SK-N-SH treated with all-trans-retinoic acid at 6 μM for 48 hours (cell line): Measurements from ENCODE around the gene ZDHHC8.

ENCODE experiments used
- ATAC-seq: fragments of 200-7000 bp; cut with Tn5 transposase; 3 replicates; pipeline ENCODE4 v1.9.1; 2020; ENCODE audit warnings: mild to moderate bottlenecking, moderate library complexity
- ARNTL ChIP-seq: fragments of 450-650 bp; formaldehyde crosslinking; IDR thresholded peaks from 2 replicates; pipeline ENCODE4 v1.5.0; 2020; ENCODE audit warnings: low read depth, mild to moderate bottlenecking, moderate library complexity, borderline replicate concordance
- BACH2 ChIP-seq: fragments of 250-450 bp; sonication (Bioruptor Pico); IDR thresholded peaks from 2 replicates; pipeline ENCODE4 v1.9.0; 2021; ENCODE audit warnings: mild to moderate bottlenecking, borderline replicate concordance
- CSDC2 ChIP-seq: fragments of 250-450 bp; sonication (Bioruptor Pico); IDR thresholded peaks from 2 replicates; pipeline ENCODE4 v1.5.0; 2020; ENCODE audit warnings: mild to moderate bottlenecking, moderate library complexity
- ESRRG ChIP-seq: fragments of 250-450 bp; sonication (Bioruptor Pico); IDR thresholded peaks from 2 replicates; pipeline ENCODE4 v1.6.1; 2021; ENCODE audit warnings: mild to moderate bottlenecking
- GLIS3 ChIP-seq: fragments of 250-450 bp; sonication (Bioruptor Pico); IDR thresholded peaks from 2 replicates; pipeline ENCODE4 v1.5.0; 2020; ENCODE audit warnings: mild to moderate bottlenecking, moderate library complexity
- ISL1 ChIP-seq: fragments of 250-450 bp; sonication (Bioruptor Pico); IDR thresholded peaks from 2 replicates; pipeline ENCODE4 v2.1.2; 2022; ENCODE audit warnings: mild to moderate bottlenecking, moderate library complexity
- OSR1 ChIP-seq: fragments of 250-450 bp; sonication (Bioruptor Pico); IDR thresholded peaks from 2 replicates; pipeline ENCODE4 v1.8.0; 2022; ENCODE audit warnings: moderate library complexity, mild to moderate bottlenecking, inconsistent platforms
- RARB ChIP-seq: fragments of 250-450 bp; sonication (Bioruptor Pico); IDR thresholded peaks from 2 replicates; pipeline ENCODE4 v1.8.0; 2021; ENCODE audit warnings: mild to moderate bottlenecking, moderate library complexity
- SNAI2 ChIP-seq: fragments of 250-450 bp; sonication (Bioruptor Pico); IDR thresholded peaks from 2 replicates; pipeline ENCODE4 v1.5.0; 2020; ENCODE audit warnings: mild to moderate bottlenecking, moderate library complexity
- TCF4 ChIP-seq: fragments of 250-450 bp; sonication (Bioruptor Pico); IDR thresholded peaks from 2 replicates; pipeline ENCODE4 v1.8.0; 2021; ENCODE audit warnings: mild to moderate bottlenecking, moderate library complexity, borderline replicate concordance
- TOX ChIP-seq: fragments of 250-450 bp; sonication (Bioruptor Pico); IDR thresholded peaks from 2 replicates; pipeline ENCODE4 v1.8.0; 2021; ENCODE audit warnings: mild to moderate bottlenecking, moderate library complexity, borderline replicate concordance
- ZC3H10 ChIP-seq: fragments of 250-450 bp; sonication (Bioruptor Pico); IDR thresholded peaks from 2 replicates; pipeline ENCODE4 v1.5.1; 2021; ENCODE audit warnings: mild to moderate bottlenecking, moderate library complexity
- ZFP3 ChIP-seq: fragments of 250-450 bp; sonication (Bioruptor Pico); IDR thresholded peaks from 2 replicates; pipeline ENCODE4 v1.5.0; 2020; ENCODE audit warnings: mild to moderate bottlenecking, moderate library complexity
- ZFP30 ChIP-seq: fragments of 450-650 bp; formaldehyde crosslinking; IDR thresholded peaks from 2 replicates; pipeline ENCODE4 v1.5.0; 2022; ENCODE audit warnings: mild to moderate bottlenecking, moderate library complexity
- ZNF565 ChIP-seq: fragments of 450-650 bp; formaldehyde crosslinking; conservative IDR thresholded peaks from 2 replicates; pipeline ENCODE4 v1.5.0; 2020; ENCODE audit warnings: low read depth, mild to moderate bottlenecking, moderate library complexity
- ZNF70 ChIP-seq: fragments of 450-650 bp; formaldehyde crosslinking; IDR thresholded peaks from 2 replicates; pipeline ENCODE4 v1.5.0; 2020; ENCODE audit warnings: mild to moderate bottlenecking, moderate library complexity
- ZNF8 ChIP-seq: fragments of 450-650 bp; formaldehyde crosslinking; IDR thresholded peaks from 2 replicates; pipeline ENCODE4 v1.5.0; 2020; ENCODE audit warnings: mild to moderate bottlenecking, moderate library complexity
- TF ChIP-seq, protein P1 (sequence below): fragments of 250-450 bp; sonication (Bioruptor Pico); IDR thresholded peaks from 2 replicates; pipeline ENCODE4 v1.8.0; 2020; ENCODE audit warnings: mild to moderate bottlenecking, moderate library complexity, borderline replicate concordance
- TF ChIP-seq, protein P2 (sequence below): fragments of 250-450 bp; sonication (Bioruptor Pico); IDR thresholded peaks from 2 replicates; pipeline ENCODE4 v1.5.0; 2020; ENCODE audit warnings: mild to moderate bottlenecking, moderate library complexity
- TF ChIP-seq, protein P3 (sequence below): fragments of 250-450 bp; sonication (Bioruptor Pico); IDR thresholded peaks from 2 replicates; pipeline ENCODE4 v1.8.0; 2021; ENCODE audit warnings: low read depth, mild to moderate bottlenecking, moderate library complexity, borderline replicate concordance
- TF ChIP-seq, protein P4 (sequence below): fragments of 250-450 bp; sonication (Bioruptor Pico); IDR thresholded peaks from 2 replicates; pipeline ENCODE4 v1.5.1; 2021; ENCODE audit warnings: mild to moderate bottlenecking, moderate library complexity

Gene ZDHHC8

DNA sequence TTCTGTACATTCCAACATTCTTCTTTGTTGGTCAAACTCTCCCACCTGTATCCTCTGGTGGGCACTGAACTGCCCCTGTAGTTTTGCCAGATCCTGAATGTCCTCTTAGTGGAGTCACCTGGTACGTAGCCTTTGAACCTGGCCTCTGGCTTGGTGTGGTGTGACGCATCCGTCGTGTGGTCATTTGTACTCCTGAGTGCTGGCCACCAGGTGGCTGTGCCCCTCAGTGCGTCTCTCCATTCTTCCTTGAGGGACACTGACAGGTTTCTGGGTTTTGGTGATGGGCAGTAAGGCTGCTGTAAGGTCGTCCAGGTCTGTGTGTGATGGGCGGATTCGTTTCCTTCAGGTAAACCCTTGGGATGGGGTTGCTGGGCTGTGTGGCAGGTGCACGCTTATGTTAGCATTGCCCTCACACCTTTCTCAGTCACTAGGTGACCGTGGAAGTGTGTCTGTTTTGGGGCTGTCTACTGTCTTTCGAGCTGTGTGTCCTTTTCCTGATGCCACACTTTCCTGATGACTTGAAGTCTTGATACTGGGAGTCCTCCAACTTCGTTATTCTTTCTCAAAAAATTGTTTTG is 29.3 kb upstream of the ZDHHC8 start:
- TF ChIP-seq BACH2 (CRISPR knock-in tag) (no peak), TOX (CRISPR knock-in tag) (no peak), SNAI2 (CRISPR knock-in tag) (no peak), ZNF565 (CRISPR knock-in tag) (no peak), ZFP3 (CRISPR knock-in tag) (no peak), ZFP30 (CRISPR knock-in tag) (no peak), CSDC2 (no peak), RARB (CRISPR knock-in tag) (no peak), ESRRG (CRISPR knock-in tag) (no peak), TCF4 (CRISPR knock-in tag) (no peak), ZC3H10 (CRISPR knock-in tag) (no peak), ZNF70 (CRISPR knock-in tag) (no peak), ARNTL (CRISPR knock-in tag) (no peak)
- TF ChIP-seq, protein P1, sequence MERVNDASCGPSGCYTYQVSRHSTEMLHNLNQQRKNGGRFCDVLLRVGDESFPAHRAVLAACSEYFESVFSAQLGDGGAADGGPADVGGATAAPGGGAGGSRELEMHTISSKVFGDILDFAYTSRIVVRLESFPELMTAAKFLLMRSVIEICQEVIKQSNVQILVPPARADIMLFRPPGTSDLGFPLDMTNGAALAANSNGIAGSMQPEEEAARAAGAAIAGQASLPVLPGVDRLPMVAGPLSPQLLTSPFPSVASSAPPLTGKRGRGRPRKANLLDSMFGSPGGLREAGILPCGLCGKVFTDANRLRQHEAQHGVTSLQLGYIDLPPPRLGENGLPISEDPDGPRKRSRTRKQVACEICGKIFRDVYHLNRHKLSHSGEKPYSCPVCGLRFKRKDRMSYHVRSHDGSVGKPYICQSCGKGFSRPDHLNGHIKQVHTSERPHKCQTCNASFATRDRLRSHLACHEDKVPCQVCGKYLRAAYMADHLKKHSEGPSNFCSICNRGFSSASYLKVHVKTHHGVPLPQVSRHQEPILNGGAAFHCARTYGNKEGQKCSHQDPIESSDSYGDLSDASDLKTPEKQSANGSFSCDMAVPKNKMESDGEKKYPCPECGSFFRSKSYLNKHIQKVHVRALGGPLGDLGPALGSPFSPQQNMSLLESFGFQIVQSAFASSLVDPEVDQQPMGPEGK (CRISPR knock-in tag), result no peak
- TF ChIP-seq, protein P2, sequence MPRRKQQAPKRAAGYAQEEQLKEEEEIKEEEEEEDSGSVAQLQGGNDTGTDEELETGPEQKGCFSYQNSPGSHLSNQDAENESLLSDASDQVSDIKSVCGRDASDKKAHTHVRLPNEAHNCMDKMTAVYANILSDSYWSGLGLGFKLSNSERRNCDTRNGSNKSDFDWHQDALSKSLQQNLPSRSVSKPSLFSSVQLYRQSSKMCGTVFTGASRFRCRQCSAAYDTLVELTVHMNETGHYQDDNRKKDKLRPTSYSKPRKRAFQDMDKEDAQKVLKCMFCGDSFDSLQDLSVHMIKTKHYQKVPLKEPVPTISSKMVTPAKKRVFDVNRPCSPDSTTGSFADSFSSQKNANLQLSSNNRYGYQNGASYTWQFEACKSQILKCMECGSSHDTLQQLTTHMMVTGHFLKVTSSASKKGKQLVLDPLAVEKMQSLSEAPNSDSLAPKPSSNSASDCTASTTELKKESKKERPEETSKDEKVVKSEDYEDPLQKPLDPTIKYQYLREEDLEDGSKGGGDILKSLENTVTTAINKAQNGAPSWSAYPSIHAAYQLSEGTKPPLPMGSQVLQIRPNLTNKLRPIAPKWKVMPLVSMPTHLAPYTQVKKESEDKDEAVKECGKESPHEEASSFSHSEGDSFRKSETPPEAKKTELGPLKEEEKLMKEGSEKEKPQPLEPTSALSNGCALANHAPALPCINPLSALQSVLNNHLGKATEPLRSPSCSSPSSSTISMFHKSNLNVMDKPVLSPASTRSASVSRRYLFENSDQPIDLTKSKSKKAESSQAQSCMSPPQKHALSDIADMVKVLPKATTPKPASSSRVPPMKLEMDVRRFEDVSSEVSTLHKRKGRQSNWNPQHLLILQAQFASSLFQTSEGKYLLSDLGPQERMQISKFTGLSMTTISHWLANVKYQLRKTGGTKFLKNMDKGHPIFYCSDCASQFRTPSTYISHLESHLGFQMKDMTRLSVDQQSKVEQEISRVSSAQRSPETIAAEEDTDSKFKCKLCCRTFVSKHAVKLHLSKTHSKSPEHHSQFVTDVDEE, result no peak
- TF ChIP-seq, protein P3, sequence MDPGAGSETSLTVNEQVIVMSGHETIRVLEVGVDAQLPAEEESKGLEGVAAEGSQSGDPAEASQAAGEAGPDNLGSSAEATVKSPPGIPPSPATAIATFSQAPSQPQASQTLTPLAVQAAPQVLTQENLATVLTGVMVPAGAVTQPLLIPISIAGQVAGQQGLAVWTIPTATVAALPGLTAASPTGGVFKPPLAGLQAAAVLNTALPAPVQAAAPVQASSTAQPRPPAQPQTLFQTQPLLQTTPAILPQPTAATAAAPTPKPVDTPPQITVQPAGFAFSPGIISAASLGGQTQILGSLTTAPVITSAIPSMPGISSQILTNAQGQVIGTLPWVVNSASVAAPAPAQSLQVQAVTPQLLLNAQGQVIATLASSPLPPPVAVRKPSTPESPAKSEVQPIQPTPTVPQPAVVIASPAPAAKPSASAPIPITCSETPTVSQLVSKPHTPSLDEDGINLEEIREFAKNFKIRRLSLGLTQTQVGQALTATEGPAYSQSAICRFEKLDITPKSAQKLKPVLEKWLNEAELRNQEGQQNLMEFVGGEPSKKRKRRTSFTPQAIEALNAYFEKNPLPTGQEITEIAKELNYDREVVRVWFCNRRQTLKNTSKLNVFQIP, result no peak
- ATAC-seq, result no peak

DNA sequence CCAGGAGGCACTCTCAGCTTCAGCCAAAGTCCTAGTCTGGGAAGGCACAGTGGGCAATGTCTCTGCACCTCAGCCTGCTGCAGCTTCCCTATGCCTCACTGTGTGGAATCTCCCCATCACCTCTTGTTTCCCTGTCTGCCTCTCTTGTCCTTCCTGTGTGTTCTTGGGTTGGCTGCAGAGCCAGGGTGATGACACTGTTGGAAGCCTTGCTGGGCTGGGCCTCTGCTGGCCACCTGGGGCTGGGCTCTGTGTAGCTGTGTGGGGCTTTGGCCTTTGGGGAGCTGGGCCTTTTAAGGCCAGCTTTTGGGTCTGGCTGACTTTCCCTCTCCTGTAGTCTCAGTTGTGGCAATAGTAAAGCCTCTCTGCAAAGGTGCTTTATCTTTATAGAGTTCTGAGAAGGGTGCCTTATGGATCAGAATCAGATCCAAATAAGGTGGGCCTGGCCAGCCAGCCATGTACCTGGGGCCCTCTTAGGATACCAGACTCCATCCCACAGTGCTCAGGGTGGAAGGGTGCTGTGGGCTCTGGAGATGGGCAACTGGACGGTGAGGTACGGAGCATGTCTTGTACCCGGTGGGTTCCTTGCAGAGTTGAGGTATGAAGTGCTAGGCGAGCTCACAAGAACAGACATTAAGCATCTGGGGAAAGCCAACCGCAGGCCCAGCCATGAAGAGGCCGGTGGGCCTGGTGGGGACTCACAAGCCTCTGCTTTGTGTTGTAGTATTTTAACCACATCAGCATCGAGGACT is 26.0 kb upstream of the ZDHHC8 start:
- ATAC-seq, result no peak
- TF ChIP-seq SNAI2 (CRISPR knock-in tag), result no peak
- TF ChIP-seq, protein P3, result no peak
- no peak for TF ChIP-seq GLIS3 (CRISPR knock-in tag)
- no peak for TF ChIP-seq ZNF565 (CRISPR knock-in tag)
- TF ChIP-seq TCF4 (CRISPR knock-in tag), result no peak
- TF ChIP-seq, protein P4, sequence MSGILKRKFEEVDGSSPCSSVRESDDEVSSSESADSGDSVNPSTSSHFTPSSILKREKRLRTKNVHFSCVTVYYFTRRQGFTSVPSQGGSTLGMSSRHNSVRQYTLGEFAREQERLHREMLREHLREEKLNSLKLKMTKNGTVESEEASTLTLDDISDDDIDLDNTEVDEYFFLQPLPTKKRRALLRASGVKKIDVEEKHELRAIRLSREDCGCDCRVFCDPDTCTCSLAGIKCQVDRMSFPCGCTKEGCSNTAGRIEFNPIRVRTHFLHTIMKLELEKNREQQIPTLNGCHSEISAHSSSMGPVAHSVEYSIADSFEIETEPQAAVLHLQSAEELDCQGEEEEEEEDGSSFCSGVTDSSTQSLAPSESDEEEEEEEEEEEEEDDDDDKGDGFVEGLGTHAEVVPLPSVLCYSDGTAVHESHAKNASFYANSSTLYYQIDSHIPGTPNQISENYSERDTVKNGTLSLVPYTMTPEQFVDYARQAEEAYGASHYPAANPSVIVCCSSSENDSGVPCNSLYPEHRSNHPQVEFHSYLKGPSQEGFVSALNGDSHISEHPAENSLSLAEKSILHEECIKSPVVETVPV, result no peak
- no peak for TF ChIP-seq OSR1
- no peak for TF ChIP-seq ZNF70 (CRISPR knock-in tag)
- TF ChIP-seq, protein P2, result no peak
- TF ChIP-seq ZFP30 (CRISPR knock-in tag), result no peak
- TF ChIP-seq ISL1, result no peak
- TF ChIP-seq ZNF8 (CRISPR knock-in tag), result no peak
- TF ChIP-seq TOX (CRISPR knock-in tag), result no peak
- TF ChIP-seq CSDC2, result no peak
- TF ChIP-seq ESRRG (CRISPR knock-in tag), result no peak
